ENCODE measurements around the gene COBL. TPM values are rescaled to one million over a fixed set of nuclear protein-coding genes. Genes with fewer than 3 reads are reported as not detected.

Gene COBL
- polyA plus RNA-seq, 1 donor (not counting 4 experiments of a cell fraction or from before 2014, with no cell fraction given): 4.5 TPM

- dilution Hi-C loops (cut with MboI; ENCODE audit: extremely low pct_ligation_motif_present, low sequenced_read_pairs): no loop called here
- Histone ChIP-seq H3K9me3 (ENCODE audit: control insufficient read depth, low read depth, low read length) (no peaks in the 10 kb centered on the region), H3K4me2 (ENCODE audit: control insufficient read depth, extremely low read depth, insufficient read depth, low read depth, low read length) (no peak overlapping the region), H3K36me3 (ENCODE audit: control insufficient read depth in 2 of 2, extremely low read depth in 1 of 2, insufficient read depth in 2 of 2, low read length in 2 of 2) (no peaks in the 10 kb centered on the region), H3K4me3 (ENCODE audit: control insufficient read depth in 2 of 3, extremely low read depth in 1 of 3, insufficient read depth in 2 of 3, low read depth in 1 of 3, low read length in 3 of 3) (no peak overlapping the region), H3K9me1 (ENCODE audit: control insufficient read depth, extremely low read depth, insufficient read depth, low read length) (no peaks in the 10 kb centered on the region), H3K4me1 (ENCODE audit: control insufficient read depth, extremely low read depth, insufficient read depth, low read length) (peaks cover 5% of the 10 kb centered on the region), H3K79me2 (ENCODE audit: control insufficient read depth, insufficient read depth, low read length) (no peaks in the 10 kb centered on the region), H3K27me3 (ENCODE audit: control insufficient read depth, extremely low read depth, insufficient read depth, low read length) (no peaks in the 10 kb centered on the region), H3K27ac (ENCODE audit: control insufficient read depth, insufficient read depth, low read length) (no peak overlapping the region), H2AFZ (ENCODE audit: control insufficient read depth, low read length) (no peak overlapping the region), H4K20me1 (ENCODE audit: control insufficient read depth, extremely low read depth, insufficient read depth, low read length) (no peaks in the 10 kb centered on the region), H3K9ac (ENCODE audit: control insufficient read depth, extremely low read depth, insufficient read depth, low read length) (no peak overlapping the region)
- no peak for DNase-seq (ENCODE audit: low read depth, low spot score)
- no peak for TF ChIP-seq CTCF (optimal IDR thresholded peaks at IDR 0.05 in 1 of 3, IDR thresholded peaks at IDR 0.05 in 1 of 3, conservative IDR thresholded peaks at IDR 0.05 in 1 of 3; ENCODE audit: extremely low read depth in 1 of 3, insufficient read depth in 2 of 3, low read length in 3 of 3)
- TF ChIP-seq EZH2 (IDR thresholded peaks at IDR 0.05; ENCODE audit: low read length): no peak
- FAIRE-seq: no peak
Observed at GRCh38 chr7:51250512-51250911, 66.1 kb downstream of the COBL start.

DNA sequence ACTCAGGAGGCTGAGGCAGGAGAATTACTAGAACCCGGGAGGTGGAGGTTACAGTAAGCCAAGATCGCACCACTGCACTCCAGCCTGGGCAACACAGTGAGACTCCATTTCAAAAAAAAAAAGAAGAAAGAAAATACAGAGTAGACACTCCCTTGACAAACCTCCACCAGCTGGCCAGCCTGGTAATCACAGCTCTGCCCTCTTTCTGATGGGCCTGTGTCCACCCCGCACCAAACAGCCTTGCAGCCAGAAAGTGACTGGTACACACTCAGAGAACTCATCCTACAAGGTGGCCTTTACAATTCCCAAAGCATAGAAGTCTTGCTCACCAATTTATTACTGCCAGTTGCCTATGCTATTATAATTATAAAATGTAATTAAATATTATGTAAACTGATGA lies 66.6 kb downstream of the COBL start:
- dilution Hi-C loops (cut with MboI; ENCODE audit: extremely low pct_ligation_motif_present, low sequenced_read_pairs): no loop called here
- Histone ChIP-seq H3K79me2 (ENCODE audit: control insufficient read depth, insufficient read depth, low read length) (no peaks in the 10 kb centered on the region), H3K27ac (ENCODE audit: control insufficient read depth, insufficient read depth, low read length) (no peak overlapping the region), H4K20me1 (ENCODE audit: control insufficient read depth, extremely low read depth, insufficient read depth, low read length) (no peaks in the 10 kb centered on the region), H3K9ac (ENCODE audit: control insufficient read depth, extremely low read depth, insufficient read depth, low read length) (no peak overlapping the region), H3K4me1 (ENCODE audit: control insufficient read depth, extremely low read depth, insufficient read depth, low read length) (peaks cover 5% of the 10 kb centered on the region), H3K27me3 (ENCODE audit: control insufficient read depth, extremely low read depth, insufficient read depth, low read length) (no peaks in the 10 kb centered on the region), H3K4me3 (ENCODE audit: control insufficient read depth in 2 of 3, extremely low read depth in 1 of 3, insufficient read depth in 2 of 3, low read depth in 1 of 3, low read length in 3 of 3) (no peak overlapping the region), H3K9me1 (ENCODE audit: control insufficient read depth, extremely low read depth, insufficient read depth, low read length) (no peaks in the 10 kb centered on the region), H3K4me2 (ENCODE audit: control insufficient read depth, extremely low read depth, insufficient read depth, low read depth, low read length) (no peak overlapping the region), H3K9me3 (ENCODE audit: control insufficient read depth, low read depth, low read length) (no peaks in the 10 kb centered on the region), H2AFZ (ENCODE audit: control insufficient read depth, low read length) (no peak overlapping the region), H3K36me3 (ENCODE audit: control insufficient read depth in 2 of 2, extremely low read depth in 1 of 2, insufficient read depth in 2 of 2, low read length in 2 of 2) (no peaks in the 10 kb centered on the region)
- TF ChIP-seq CTCF (optimal IDR thresholded peaks at IDR 0.05 in 1 of 3, IDR thresholded peaks at IDR 0.05 in 1 of 3, conservative IDR thresholded peaks at IDR 0.05 in 1 of 3; ENCODE audit: extremely low read depth in 1 of 3, insufficient read depth in 2 of 3, low read length in 3 of 3) (no peak), EZH2 (IDR thresholded peaks at IDR 0.05; ENCODE audit: low read length) (no peak)
- no peak for DNase-seq (ENCODE audit: low read depth, low spot score)
- FAIRE-seq: no peak
